DND-41 (cell line): ENCODE data around the gene CAMTA2.

ENCODE experiments used
- ATAC-seq: fragments of 200-7000 bp; cut with Tn5 transposase; 3 replicates; pipeline ENCODE4 v1.9.1; 2021; ENCODE audit warnings: low read depth; ENCODE audit not compliant: insufficient read depth
- DNase-seq: peaks from one replicate; pipeline ENCODE4 v3.0.0-alpha.2; 2020
- H2AFZ ChIP-seq: 2 replicates; pipeline ENCODE4 v1.6.0; 2012; ENCODE audit warnings: low read depth, low read length
- H3K27ac ChIP-seq: 2 replicates; pipeline ENCODE4 v1.5.1; 2012; ENCODE audit warnings: low read length, inconsistent platforms
- H3K27me3 ChIP-seq: fragments of 200-600 bp; sonication (generic); 2 replicates; pipeline ENCODE4 v1.6.0; 2012; ENCODE audit warnings: low read length, mild to moderate bottlenecking, inconsistent platforms; ENCODE audit not compliant: insufficient read depth, poor library complexity
- H3K36me3 ChIP-seq: 2 replicates; pipeline ENCODE4 v1.5.1; 2012; ENCODE audit warnings: low read length, inconsistent platforms; ENCODE audit not compliant: insufficient read depth
- H3K4me1 ChIP-seq: 2 replicates; pipeline ENCODE4 v1.5.1; 2012; ENCODE audit warnings: mild to moderate bottlenecking, low read length; ENCODE audit not compliant: insufficient read depth
- H3K4me2 ChIP-seq: 2 replicates; pipeline ENCODE4 v1.6.0; 2012; ENCODE audit warnings: mild to moderate bottlenecking, moderate library complexity, low read length, inconsistent platforms; ENCODE audit not compliant: insufficient read depth
- H3K4me3 ChIP-seq, 2 experiments: fragments of 200-600 bp in 1 of 2; shearing (Covaris generic) in 1 of 2; 2 replicates each; pipeline ENCODE4 v1.5.1; 2012 to 2016; ENCODE audit warnings: inconsistent platforms in 2 of 2, low read length in 2 of 2, mild to moderate bottlenecking in 2 of 2, low read depth in 1 of 2, moderate library complexity in 1 of 2
- H3K79me2 ChIP-seq: 2 replicates; pipeline ENCODE4 v1.6.0; 2012; ENCODE audit warnings: low read length, inconsistent platforms; ENCODE audit not compliant: insufficient read depth
- H3K9ac ChIP-seq: 2 replicates; pipeline ENCODE4 v1.6.0; 2012; ENCODE audit warnings: low read depth, mild to moderate bottlenecking, inconsistent platforms, low read length, moderate library complexity
- H3K9me3 ChIP-seq: 2 replicates; pipeline ENCODE4 v1.5.1; 2012; ENCODE audit warnings: low read length, moderate library complexity, mild to moderate bottlenecking, inconsistent platforms; ENCODE audit not compliant: insufficient read depth, severe bottlenecking
- H4K20me1 ChIP-seq: 2 replicates; pipeline ENCODE4 v1.6.0; 2012; ENCODE audit warnings: low read length; ENCODE audit not compliant: insufficient read depth
- EZH2 ChIP-seq: IDR thresholded peaks from 3 replicates; pipeline ENCODE4 v1.6.1; 2012; ENCODE audit warnings: borderline replicate concordance, low read depth, mild to moderate bottlenecking, moderate library complexity, low read length, inconsistent platforms; ENCODE audit not compliant: severe bottlenecking
- TF ChIP-seq, protein P1 (sequence below): IDR thresholded peaks from 2 replicates; pipeline ENCODE4 v1.5.1; 2012; ENCODE audit warnings: borderline replicate concordance, low read length, moderate library complexity, mild to moderate bottlenecking; ENCODE audit not compliant: poor library complexity, severe bottlenecking; ENCODE audit errors: extremely low read depth

Gene CAMTA2

DNA sequence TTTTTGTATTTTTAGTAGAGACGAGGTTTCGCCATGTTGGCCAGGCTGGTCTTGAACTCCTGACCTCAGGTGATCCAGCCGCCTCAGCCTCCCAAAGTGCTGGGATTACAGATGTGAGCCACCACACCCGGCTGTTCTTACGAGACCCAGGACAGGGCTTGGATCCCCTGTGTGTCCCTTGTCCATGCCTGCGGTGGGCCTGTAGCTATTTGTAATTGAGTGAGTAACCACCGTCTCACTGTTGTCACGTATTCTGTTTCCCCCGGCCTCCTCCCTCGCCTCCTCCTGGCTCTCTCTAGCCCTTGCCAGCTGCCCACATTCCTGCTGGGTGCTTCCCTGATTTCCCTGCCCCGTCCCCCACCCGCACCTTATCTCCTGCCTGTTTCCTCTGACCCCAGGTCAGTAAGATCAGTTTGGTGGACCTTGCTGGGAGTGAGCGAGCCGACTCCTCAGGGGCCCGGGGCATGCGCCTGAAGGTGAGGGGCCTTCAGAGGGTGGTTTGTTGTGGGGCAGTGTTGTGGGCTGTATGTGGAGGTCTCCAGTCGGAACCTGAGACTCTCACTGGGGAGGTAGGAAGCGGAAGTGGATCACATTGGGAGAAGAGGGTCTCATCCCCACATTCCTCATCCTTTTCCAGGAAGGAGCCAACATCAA, 15.9 kb upstream of the CAMTA2 start:
- no peak for ATAC-seq
- DNase-seq, result no peak
- TF ChIP-seq, protein P1, sequence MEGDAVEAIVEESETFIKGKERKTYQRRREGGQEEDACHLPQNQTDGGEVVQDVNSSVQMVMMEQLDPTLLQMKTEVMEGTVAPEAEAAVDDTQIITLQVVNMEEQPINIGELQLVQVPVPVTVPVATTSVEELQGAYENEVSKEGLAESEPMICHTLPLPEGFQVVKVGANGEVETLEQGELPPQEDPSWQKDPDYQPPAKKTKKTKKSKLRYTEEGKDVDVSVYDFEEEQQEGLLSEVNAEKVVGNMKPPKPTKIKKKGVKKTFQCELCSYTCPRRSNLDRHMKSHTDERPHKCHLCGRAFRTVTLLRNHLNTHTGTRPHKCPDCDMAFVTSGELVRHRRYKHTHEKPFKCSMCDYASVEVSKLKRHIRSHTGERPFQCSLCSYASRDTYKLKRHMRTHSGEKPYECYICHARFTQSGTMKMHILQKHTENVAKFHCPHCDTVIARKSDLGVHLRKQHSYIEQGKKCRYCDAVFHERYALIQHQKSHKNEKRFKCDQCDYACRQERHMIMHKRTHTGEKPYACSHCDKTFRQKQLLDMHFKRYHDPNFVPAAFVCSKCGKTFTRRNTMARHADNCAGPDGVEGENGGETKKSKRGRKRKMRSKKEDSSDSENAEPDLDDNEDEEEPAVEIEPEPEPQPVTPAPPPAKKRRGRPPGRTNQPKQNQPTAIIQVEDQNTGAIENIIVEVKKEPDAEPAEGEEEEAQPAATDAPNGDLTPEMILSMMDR, result no peak
- no peak for TF ChIP-seq EZH2
- H4K20me1 ChIP-seq, result no peaks in the 10 kb centered on the region
- no peaks in the 10 kb centered on the region for H3K9me3 ChIP-seq
- H3K27me3 ChIP-seq, result no peaks in the 10 kb centered on the region
- H3K9ac ChIP-seq, result no peak overlapping the region
- H3K4me2 ChIP-seq, result no peak overlapping the region
- H3K4me3 ChIP-seq, result no peak overlapping the region
- no peak overlapping the region for H2AFZ ChIP-seq
- H3K36me3 ChIP-seq, result peaks cover 71% of the 10 kb centered on the region
- peaks cover 19% of the 10 kb centered on the region for H3K4me1 ChIP-seq
- no peak overlapping the region for H3K27ac ChIP-seq
- H3K79me2 ChIP-seq, result peaks cover 6% of the 10 kb centered on the region; the same call in 1 of the 2 replicates

DNA sequence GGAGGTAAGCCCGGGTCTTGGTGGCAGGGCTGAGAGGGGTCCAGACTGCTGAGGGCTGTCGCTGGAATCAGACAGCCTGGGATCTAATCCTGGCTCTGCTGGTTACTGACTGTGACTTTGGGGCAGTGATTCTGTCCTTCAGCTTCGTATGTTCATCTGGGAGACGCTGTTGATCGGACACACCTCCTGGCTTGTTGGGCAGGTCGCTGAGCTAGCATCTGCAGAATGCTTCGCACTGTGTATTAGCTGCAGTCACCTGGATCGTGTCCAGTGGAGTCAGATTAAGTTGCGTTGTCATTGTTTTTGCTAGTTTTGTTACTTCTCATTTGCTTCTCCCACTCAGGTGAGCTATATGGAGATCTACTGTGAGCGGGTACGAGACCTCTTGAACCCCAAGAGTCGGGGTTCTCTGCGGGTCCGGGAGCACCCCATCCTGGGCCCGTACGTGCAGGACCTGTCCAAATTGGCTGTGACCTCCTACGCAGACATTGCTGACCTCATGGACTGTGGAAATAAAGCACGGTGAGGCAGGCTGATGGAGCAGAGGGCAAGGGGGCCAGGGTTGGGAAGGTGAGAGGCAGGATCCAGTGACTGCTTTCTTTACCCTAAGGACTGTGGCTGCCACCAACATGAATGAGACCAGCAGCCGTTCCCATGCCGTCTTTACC, 14.8 kb upstream of the CAMTA2 start:
- no peaks in the 10 kb centered on the region for H4K20me1 ChIP-seq
- no peak overlapping the region for H3K27ac ChIP-seq
- DNase-seq (no peak), ATAC-seq (no peak)
- peaks cover 9% of the 10 kb centered on the region; the same call in 1 of the 2 replicates for H3K79me2 ChIP-seq
- TF ChIP-seq EZH2, result no peak
- TF ChIP-seq, protein P1, result no peak
- peaks cover 22% of the 10 kb centered on the region for H3K4me1 ChIP-seq
- peaks cover 60% of the 10 kb centered on the region for H3K36me3 ChIP-seq
- H3K9ac ChIP-seq, result no peak overlapping the region
- H3K27me3 ChIP-seq, result no peaks in the 10 kb centered on the region
- no peak overlapping the region for H2AFZ ChIP-seq
- no peak overlapping the region for H3K4me3 ChIP-seq
- no peak overlapping the region for H3K4me2 ChIP-seq
- no peaks in the 10 kb centered on the region for H3K9me3 ChIP-seq

DNA sequence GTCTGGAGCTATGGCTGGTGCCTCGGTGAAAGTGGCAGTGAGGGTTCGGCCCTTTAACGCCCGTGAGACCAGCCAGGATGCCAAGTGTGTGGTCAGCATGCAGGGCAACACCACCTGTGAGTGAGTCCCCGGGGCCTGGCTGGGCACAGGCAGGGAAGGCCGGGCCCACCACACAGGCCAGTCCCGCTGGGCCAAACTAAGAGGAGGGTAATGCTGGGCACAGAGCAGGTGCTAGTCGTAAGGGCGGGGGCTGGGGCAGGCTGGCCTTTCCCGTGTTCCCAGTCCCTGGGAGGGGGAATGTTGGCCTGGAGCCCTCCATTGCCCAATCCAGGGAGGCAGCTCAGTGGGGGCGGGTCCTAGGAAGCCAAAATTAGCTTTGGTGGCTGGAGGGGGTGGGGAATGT, 12.8 kb upstream of the CAMTA2 start:
- ATAC-seq (no peak), DNase-seq (no peak)
- Histone ChIP-seq H4K20me1 (no peaks in the 10 kb centered on the region), H3K9me3 (no peaks in the 10 kb centered on the region), H2AFZ (no peak overlapping the region), H3K9ac (no peak overlapping the region), H3K79me2 (peaks cover 9% of the 10 kb centered on the region; the same call in 1 of the 2 replicates), H3K36me3 (peaks cover 44% of the 10 kb centered on the region), H3K27ac (no peak overlapping the region), H3K27me3 (no peaks in the 10 kb centered on the region), H3K4me1 (peaks cover 29% of the 10 kb centered on the region), H3K4me3 (no peak overlapping the region), H3K4me2 (no peak overlapping the region)
- TF ChIP-seq, protein P1, result no peak
- TF ChIP-seq EZH2, result no peak
